Uterus (tissue), 4 donors: ENCODE results near the gene AHCYL1. TPM values are rescaled to one million over a fixed set of nuclear protein-coding genes. Genes with fewer than 3 reads are reported as not detected.

Experiments
- DNase-seq, 2 donors: peaks; one replicate each; pipeline ENCODE4 v3.0.0-alpha.2; 2019 to 2020
- H3K27ac ChIP-seq, 2 donors: fragments of 200-600 bp; sonication (generic); 1 replicate in 1 of 2; 2 replicates in 1 of 2; pipeline ENCODE4 v1.5.1; 2016 to 2018
- H3K27me3 ChIP-seq, 2 donors: fragments of 200-600 bp; sonication (generic); one replicate each; pipeline ENCODE4 v1.5.1; 2018 to 2019; ENCODE audit warnings: control low read depth in 1 of 2
- H3K36me3 ChIP-seq, 2 donors: fragments of 200-600 bp; sonication (generic); one replicate each; pipeline ENCODE4 v1.5.1; 2019; ENCODE audit warnings: control low read depth in 1 of 2
- H3K4me1 ChIP-seq, 2 donors: fragments of 200-600 bp; sonication (generic); one replicate each; pipeline ENCODE4 v1.5.1; 2018 to 2019; ENCODE audit warnings: control low read depth in 1 of 2
- H3K4me3 ChIP-seq, 2 donors: fragments of 200-600 bp; sonication (generic); 1 replicate in 1 of 2; 2 replicates in 1 of 2; pipeline ENCODE4 v1.5.1; 2018 to 2019; ENCODE audit warnings: mild to moderate bottlenecking in 1 of 2
- H3K9me3 ChIP-seq, 2 donors: fragments of 200-600 bp; sonication (generic); one replicate each; pipeline ENCODE4 v1.5.1; 2019; ENCODE audit warnings: control low read depth in 1 of 2
- POLR2A ChIP-seq, 2 donors: fragments of 450-650 bp; IDR thresholded peaks; one replicate each; pipeline ENCODE4 v1.6.1; 2016; ENCODE audit warnings: antibody characterized with exemption in 2 of 2, mild to moderate bottlenecking in 1 of 2, moderate library complexity in 1 of 2
- intact Hi-C: fragments of 100-400 bp; cut with DNase I; formaldehyde crosslinking; loops from one replicate; pipeline ENCODE4 v1.15.1; 2023; ENCODE audit warnings: low total_unique reads
- total RNA-seq, 4 donors: library from RNA; depleted of rRNA in 3 of 4; stranded (reverse); fragments of >200 nt in 3 of 4; gene quantifications; one replicate each; pipeline versions ENCODE4 v1.1.0 to v1.2.4, GENCODE V29; 2014 to 2023
- TF ChIP-seq, protein P1 (sequence below), 4 experiments: fragments of 200-600 bp in 2 of 4; fragments of 450-650 bp in 2 of 4; sonication (generic) in 2 of 4; IDR thresholded peaks; one replicate each; pipeline ENCODE4 v1.5.1; 2016 to 2019; ENCODE audit warnings: antibody characterized with exemption in 4 of 4, mild to moderate bottlenecking in 2 of 4, moderate library complexity in 1 of 4
- donor health status: DM: yes; HTN: yes; CAD: no.

AHCYL1 gene
- total RNA-seq, 4 donors from 2014 or later, result 51.2 to 183 (median 70.2) TPM

DNA sequence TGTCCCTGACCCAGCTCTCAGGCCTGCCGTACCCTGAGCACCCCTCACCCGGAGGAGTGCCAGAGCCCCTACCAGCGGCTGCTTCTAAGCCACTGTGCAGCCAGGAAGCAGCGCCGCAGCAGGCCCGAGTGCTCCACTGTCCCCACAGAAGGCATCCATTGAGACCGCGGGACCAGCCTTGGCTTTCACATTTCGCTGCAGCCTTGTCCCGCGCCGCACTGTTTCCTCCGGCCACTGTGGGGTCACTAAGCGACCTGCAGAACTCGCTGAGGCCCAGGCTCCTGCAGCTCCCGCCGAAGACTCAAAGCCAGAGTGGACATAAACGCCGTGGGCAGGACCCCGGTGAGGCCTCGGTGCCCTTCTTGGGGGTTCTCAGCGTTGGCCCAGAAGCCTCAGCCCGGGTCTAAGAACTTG, 82.9 kb downstream of the AHCYL1 start:
- Histone ChIP-seq H3K27ac (no peak overlapping the region), H3K4me1 (peaks cover 0 to 9% of the 10 kb centered on the region in 2 donors), H3K4me3 (no peak overlapping the region), H3K36me3 (no peaks in the 10 kb centered on the region), H3K27me3 (peaks cover 29 to 42% of the 10 kb centered on the region in 2 donors), H3K9me3 (no peaks in the 10 kb centered on the region)
- intact Hi-C loops, result no loop called here
- TF ChIP-seq, protein P1, sequence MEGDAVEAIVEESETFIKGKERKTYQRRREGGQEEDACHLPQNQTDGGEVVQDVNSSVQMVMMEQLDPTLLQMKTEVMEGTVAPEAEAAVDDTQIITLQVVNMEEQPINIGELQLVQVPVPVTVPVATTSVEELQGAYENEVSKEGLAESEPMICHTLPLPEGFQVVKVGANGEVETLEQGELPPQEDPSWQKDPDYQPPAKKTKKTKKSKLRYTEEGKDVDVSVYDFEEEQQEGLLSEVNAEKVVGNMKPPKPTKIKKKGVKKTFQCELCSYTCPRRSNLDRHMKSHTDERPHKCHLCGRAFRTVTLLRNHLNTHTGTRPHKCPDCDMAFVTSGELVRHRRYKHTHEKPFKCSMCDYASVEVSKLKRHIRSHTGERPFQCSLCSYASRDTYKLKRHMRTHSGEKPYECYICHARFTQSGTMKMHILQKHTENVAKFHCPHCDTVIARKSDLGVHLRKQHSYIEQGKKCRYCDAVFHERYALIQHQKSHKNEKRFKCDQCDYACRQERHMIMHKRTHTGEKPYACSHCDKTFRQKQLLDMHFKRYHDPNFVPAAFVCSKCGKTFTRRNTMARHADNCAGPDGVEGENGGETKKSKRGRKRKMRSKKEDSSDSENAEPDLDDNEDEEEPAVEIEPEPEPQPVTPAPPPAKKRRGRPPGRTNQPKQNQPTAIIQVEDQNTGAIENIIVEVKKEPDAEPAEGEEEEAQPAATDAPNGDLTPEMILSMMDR (IDR thresholded peaks at IDR 0.05), result no peak
- no peak for TF ChIP-seq POLR2A (IDR thresholded peaks at IDR 0.05)
- no peak for DNase-seq

DNA sequence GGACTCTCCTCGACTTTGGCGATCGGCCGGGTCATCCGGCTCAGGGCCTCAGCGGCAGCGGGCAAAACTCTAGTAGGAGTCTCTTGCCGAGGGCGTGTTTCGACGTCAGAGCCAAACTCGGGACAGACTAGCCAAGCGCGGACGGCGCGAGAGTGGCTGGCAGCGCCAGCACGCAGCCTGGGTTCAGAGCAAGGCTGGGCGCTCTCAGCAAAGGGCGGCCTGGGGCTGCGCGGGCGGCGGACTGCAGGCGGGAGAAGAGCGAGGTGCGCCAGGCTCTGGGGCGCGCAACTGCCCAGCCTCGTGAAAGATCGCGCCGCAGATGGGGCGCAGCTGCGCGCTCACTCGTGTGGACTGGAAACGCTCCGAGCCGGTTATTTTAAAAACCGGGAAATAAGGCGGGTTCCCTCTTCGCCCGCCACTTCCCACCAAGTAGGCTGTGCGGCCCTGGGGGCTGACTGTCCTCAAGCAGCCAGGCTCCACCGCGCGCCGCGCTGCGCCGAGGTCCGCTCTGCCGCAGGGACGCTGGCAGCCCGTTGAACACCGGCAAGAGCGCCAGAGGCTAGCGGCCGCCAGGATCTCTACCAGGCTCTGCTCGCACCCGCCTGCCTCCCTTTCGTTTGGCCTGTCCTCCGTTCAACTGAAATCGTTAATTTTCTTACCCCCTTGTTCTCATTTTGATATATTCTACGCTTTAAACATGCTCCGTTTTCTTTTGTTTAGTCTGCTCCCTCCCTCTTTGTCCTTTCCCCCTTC, 83.5 kb downstream of the AHCYL1 start:
- intact Hi-C loops, result no loop called here
- Histone ChIP-seq H3K4me3 (no peak overlapping the region), H3K4me1 (peaks cover 0 to 9% of the 10 kb centered on the region in 2 donors), H3K36me3 (no peaks in the 10 kb centered on the region), H3K9me3 (no peaks in the 10 kb centered on the region), H3K27me3 (peaks cover 29 to 45% of the 10 kb centered on the region in 2 donors), H3K27ac (no peak overlapping the region)
- TF ChIP-seq POLR2A (IDR thresholded peaks at IDR 0.05), result no peak
- TF ChIP-seq, protein P1 (IDR thresholded peaks at IDR 0.05), result no peak
- no peak for DNase-seq

DNA sequence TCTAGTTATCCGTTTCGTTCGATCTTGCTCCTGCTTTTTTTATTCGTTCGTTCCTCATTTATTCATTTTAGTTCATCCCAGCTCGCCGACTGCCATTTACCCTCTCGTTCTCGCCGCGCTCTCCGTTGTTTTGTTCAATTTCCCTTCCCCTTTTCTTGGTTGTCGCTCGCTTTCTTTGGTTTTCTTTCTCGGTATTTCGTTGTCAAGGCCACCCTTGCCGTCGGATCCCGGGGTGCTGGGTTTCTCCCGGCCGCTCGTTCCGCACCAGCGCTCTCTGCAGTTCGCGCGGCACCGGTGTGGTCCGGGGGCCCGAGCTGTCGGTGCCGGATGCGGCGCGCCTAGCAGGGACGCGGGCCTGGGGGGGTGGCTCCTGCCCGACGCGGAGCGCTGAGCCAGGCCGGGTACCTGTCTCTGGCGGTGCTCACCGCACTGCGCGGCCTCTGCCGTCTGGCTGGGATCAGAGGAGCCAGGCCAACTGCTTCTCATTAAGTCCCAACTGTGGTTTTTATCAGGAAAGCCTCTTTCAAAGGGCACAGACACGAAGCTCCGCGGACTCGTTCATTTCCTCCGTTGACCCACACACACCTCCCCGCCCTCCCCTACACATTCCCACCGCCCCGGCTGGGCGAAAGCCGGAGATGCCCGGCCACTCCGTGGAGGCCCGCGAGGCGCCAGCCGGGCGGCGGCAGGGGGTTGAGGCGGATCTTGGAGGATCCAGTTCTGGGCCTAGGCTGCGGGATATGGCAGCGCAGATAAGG, 84.3 kb downstream of the AHCYL1 start:
- Histone ChIP-seq H3K27me3 (peaks cover 29 to 45% of the 10 kb centered on the region in 2 donors), H3K4me1 (peaks cover 0 to 9% of the 10 kb centered on the region in 2 donors), H3K27ac (no peak overlapping the region), H3K36me3 (no peaks in the 10 kb centered on the region), H3K9me3 (no peaks in the 10 kb centered on the region), H3K4me3 (no peak overlapping the region)
- no peak for DNase-seq
- intact Hi-C loops, result no loop called here
- TF ChIP-seq POLR2A (IDR thresholded peaks at IDR 0.05), result no peak
- TF ChIP-seq, protein P1 (IDR thresholded peaks at IDR 0.05), result no peak

DNA sequence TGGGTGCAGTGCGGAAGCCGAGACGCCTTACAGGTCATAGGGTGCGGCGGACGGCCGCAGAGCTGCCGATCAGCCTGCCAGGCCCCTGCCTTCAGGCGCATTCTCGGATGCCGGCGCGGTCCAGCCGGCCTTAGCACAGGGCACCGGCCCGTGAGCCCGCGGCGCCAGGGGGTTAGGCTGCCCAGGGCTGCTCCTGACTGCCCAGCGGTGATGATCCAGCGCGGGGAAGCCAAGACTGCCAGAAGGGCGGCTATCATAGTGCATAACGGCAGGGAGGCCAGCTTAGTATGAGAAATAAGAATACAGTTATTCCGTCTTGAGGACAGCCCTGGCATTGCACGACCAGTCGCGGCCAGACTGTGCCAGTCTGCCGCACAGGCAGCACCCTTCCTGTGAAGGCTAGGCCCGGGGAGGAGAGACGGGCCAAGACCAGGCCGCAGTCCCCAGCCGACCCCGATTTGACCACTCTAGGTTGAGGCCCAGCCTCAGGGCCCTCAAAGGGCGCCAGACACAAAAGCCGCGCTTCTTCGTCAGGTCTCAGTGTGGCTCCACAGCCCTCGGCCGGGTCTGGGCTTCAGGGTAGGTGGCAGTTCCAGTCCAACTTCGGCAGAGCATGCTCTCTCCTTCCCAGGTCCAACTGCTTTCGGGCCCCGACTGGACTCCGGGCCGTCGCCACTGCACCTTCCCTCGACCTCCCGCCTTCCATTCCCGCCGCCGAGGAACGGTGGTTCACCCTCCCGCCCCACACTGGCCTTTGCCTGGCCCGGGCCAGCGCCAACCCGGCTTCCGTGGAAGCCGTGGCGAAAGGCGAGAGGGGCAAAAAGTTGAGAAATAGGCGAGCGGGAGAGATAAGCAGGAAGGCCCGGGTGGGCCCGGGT, 85.1 kb downstream of the AHCYL1 start:
- intact Hi-C loops, result no loop called here
- no peak for DNase-seq
- Histone ChIP-seq H3K4me3 (peak overlapping the region in 1 of 2 donors; percentile 22), H3K9me3 (no peaks in the 10 kb centered on the region), H3K27me3 (peaks cover 29 to 45% of the 10 kb centered on the region in 2 donors), H3K27ac (peak overlapping the region in 1 of 2 donors; percentile 52), H3K4me1 (peaks cover 0 to 9% of the 10 kb centered on the region in 2 donors), H3K36me3 (no peaks in the 10 kb centered on the region)
- TF ChIP-seq, protein P1 (IDR thresholded peaks at IDR 0.05), result no peak
- no peak for TF ChIP-seq POLR2A (IDR thresholded peaks at IDR 0.05)
